H1 (cell line): Measurements from ENCODE around the gene MBNL1. TPM values are rescaled to one million over a fixed set of nuclear protein-coding genes. Genes with fewer than 3 reads are reported as not detected.

Experiments used
- CTCF ChIA-PET: fragments of 300-600 bp; sonication (Branson Sonifier 250); formaldehyde crosslinking; loops from one replicate; lab custom pipeline; 2021; ENCODE audit not compliant: partially characterized antibody; lab: Charles Lee
- POLR2A ChIA-PET: fragments of 300-600 bp; sonication (Branson Sonifier 250); formaldehyde crosslinking; loops from one replicate; lab custom pipeline; 2021; ENCODE audit warnings: inconsistent platforms; ENCODE audit not compliant: partially characterized antibody; lab: Charles Lee
- DNase-seq, 2 experiments: peaks; one replicate each; pipeline versions ENCODE4 v3.0.0 to v3.0.0-alpha.2; 2010 to 2022; ENCODE audit warnings: low spot score in 2 of 2, low read depth in 1 of 2, mixed read lengths in 1 of 2
- FAIRE-seq: peaks from 2 replicates; lab custom pipeline; 2011; peaks lifted over from hg19 to GRCh38; lab: Jason Lieb, UNC
- H2AFZ ChIP-seq: 2 replicates; pipeline ENCODE4 v1.8.1; 2012; ENCODE audit warnings: low read length, inconsistent platforms
- H2AK5ac ChIP-seq: 2 replicates; pipeline ENCODE4 v1.6.1; 2013; ENCODE audit warnings: low read depth, low read length
- H2BK120ac ChIP-seq: replicated peaks from 2 replicates; pipeline ENCODE3; 2013; ENCODE audit warnings: low read depth, low read length, inconsistent platforms
- H2BK12ac ChIP-seq: 2 replicates; pipeline ENCODE4 v1.6.1; 2013; ENCODE audit warnings: low read depth, low read length
- H2BK15ac ChIP-seq: 2 replicates; pipeline ENCODE4 v1.6.1; 2013; ENCODE audit warnings: low read length
- H2BK20ac ChIP-seq: 2 replicates; pipeline ENCODE4 v1.6.1; 2013; ENCODE audit warnings: low read length
- H2BK5ac ChIP-seq: 2 replicates; pipeline ENCODE4 v1.6.1; 2013; ENCODE audit warnings: low read depth, low read length
- H3K14ac ChIP-seq: 2 replicates; pipeline ENCODE4 v1.6.1; 2013; ENCODE audit warnings: inconsistent platforms; ENCODE audit not compliant: insufficient read length
- H3K18ac ChIP-seq: 2 replicates; pipeline ENCODE4 v1.6.1; 2013; ENCODE audit warnings: low read length; ENCODE audit errors: extremely low read depth
- H3K23ac ChIP-seq: 2 replicates; pipeline ENCODE4 v1.6.1; 2013; ENCODE audit warnings: inconsistent platforms; ENCODE audit not compliant: insufficient read length
- H3K23me2 ChIP-seq: 2 replicates; pipeline ENCODE4 v1.6.1; 2013; ENCODE audit warnings: low read depth, low read length
- H3K27ac ChIP-seq: 2 replicates; pipeline ENCODE4 v1.6.1; 2011; ENCODE audit warnings: low read depth, low read length, inconsistent platforms
- H3K27me3 ChIP-seq, 4 experiments: replicated peaks in 1 of 4; 1 replicate in 1 of 4; 2 replicates in 3 of 4; pipeline versions ENCODE4 v1.6.1 to v1.8.1; 2011 to 2013; ENCODE audit warnings: low read length in 3 of 4, mild to moderate bottlenecking in 3 of 4, inconsistent platforms in 2 of 4, mixed read lengths in 2 of 4, moderate library complexity in 1 of 4; ENCODE audit not compliant: control insufficient read depth in 3 of 4, insufficient read depth in 3 of 4; ENCODE audit errors: extremely low read depth in 1 of 4
- H3K36me3 ChIP-seq, 4 experiments: 2 replicates each; pipeline versions ENCODE4 v1.6.1 to v1.8.1; 2011 to 2013; ENCODE audit warnings: mild to moderate bottlenecking in 4 of 4, low read length in 3 of 4, moderate library complexity in 2 of 4, control low read depth in 1 of 4, inconsistent platforms in 1 of 4; ENCODE audit not compliant: insufficient read depth in 4 of 4, control insufficient read depth in 2 of 4
- H3K4ac ChIP-seq: replicated peaks from 2 replicates; pipeline ENCODE3; 2013; ENCODE audit warnings: low read length, low read depth, mixed read lengths, inconsistent platforms; ENCODE audit not compliant: insufficient read length
- H3K4me1 ChIP-seq, 4 experiments: replicated peaks in 1 of 4; 1 replicate in 1 of 4; 2 replicates in 3 of 4; pipeline versions ENCODE4 v1.6.1 to v1.8.1; 2011 to 2013; ENCODE audit warnings: low read length in 3 of 4, inconsistent platforms in 2 of 4, mixed read lengths in 1 of 4; ENCODE audit not compliant: insufficient read depth in 4 of 4, control insufficient read depth in 3 of 4
- H3K4me2 ChIP-seq, 2 experiments: 2 replicates each; pipeline versions ENCODE4 v1.6.1 to v1.8.1; 2011 to 2013; ENCODE audit warnings: low read depth in 2 of 2, low read length in 2 of 2, control low read depth in 1 of 2, inconsistent platforms in 1 of 2, mild to moderate bottlenecking in 1 of 2; ENCODE audit not compliant: insufficient read depth in 1 of 2
- H3K4me3 ChIP-seq, 4 experiments: fragments of 200-600, 300-600 bp in 1 of 4; sonication (generic), shearing (Covaris generic), sonication (Bioruptor Twin) in 1 of 4; 2 replicates each; pipeline versions ENCODE4 v1.5.1 to v1.8.1; 2011 to 2016; ENCODE audit warnings: low read length in 4 of 4, low read depth in 3 of 4, control low read depth in 2 of 4, inconsistent platforms in 2 of 4, mild to moderate bottlenecking in 2 of 4, mixed read lengths in 1 of 4, moderate library complexity in 1 of 4; ENCODE audit not compliant: insufficient read depth in 2 of 4; ENCODE audit errors: extremely low read depth in 1 of 4
- H3K56ac ChIP-seq: replicated peaks from 2 replicates; pipeline ENCODE3; 2013; ENCODE audit warnings: low read depth, mild to moderate bottlenecking, mixed read lengths, low read length, inconsistent platforms; ENCODE audit not compliant: insufficient read length
- H3K79me1 ChIP-seq: 2 replicates; pipeline ENCODE4 v1.6.1; 2013; ENCODE audit warnings: low read depth, low read length, control low read depth
- H3K79me2 ChIP-seq, 2 experiments: 2 replicates each; pipeline versions ENCODE4 v1.6.1 to v1.8.1; 2012 to 2013; ENCODE audit warnings: low read length in 2 of 2, mild to moderate bottlenecking in 2 of 2, inconsistent platforms in 1 of 2; ENCODE audit not compliant: insufficient read depth in 2 of 2, control insufficient read depth in 1 of 2
- H3K9ac ChIP-seq, 4 experiments: replicated peaks in 1 of 4; 1 replicate in 1 of 4; 2 replicates in 3 of 4; pipeline versions ENCODE4 v1.6.1 to v1.8.1; 2011 to 2013; ENCODE audit warnings: low read depth in 3 of 4, low read length in 3 of 4, control low read depth in 2 of 4, mild to moderate bottlenecking in 2 of 4, moderate library complexity in 2 of 4, inconsistent platforms in 1 of 4; ENCODE audit errors: extremely low read depth in 1 of 4
- H3K9me3 ChIP-seq, 2 experiments: 2 replicates each; pipeline versions ENCODE4 v1.6.1 to v1.8.1; 2012 to 2013; ENCODE audit warnings: mild to moderate bottlenecking in 2 of 2, moderate library complexity in 2 of 2, control low read depth in 1 of 2, inconsistent platforms in 1 of 2, low read depth in 1 of 2, low read length in 1 of 2, mixed read lengths in 1 of 2; ENCODE audit not compliant: insufficient read depth in 2 of 2
- H4K20me1 ChIP-seq, 2 experiments: replicated peaks in 1 of 2; 2 replicates each; pipeline versions ENCODE3 to v1.8.1; 2011 to 2013; ENCODE audit warnings: inconsistent platforms in 2 of 2, low read length in 2 of 2, mild to moderate bottlenecking in 1 of 2; ENCODE audit not compliant: insufficient read depth in 2 of 2, control insufficient read depth in 1 of 2
- H4K5ac ChIP-seq: 2 replicates; pipeline ENCODE4 v1.6.1; 2013; ENCODE audit warnings: low read length, low read depth, mixed read lengths, inconsistent platforms; ENCODE audit not compliant: insufficient read length
- H4K8ac ChIP-seq: 2 replicates; pipeline ENCODE4 v1.8.0; 2013; ENCODE audit warnings: mild to moderate bottlenecking, moderate library complexity, low read length, inconsistent platforms; ENCODE audit not compliant: insufficient read depth; ENCODE audit errors: extremely low read depth
- H4K91ac ChIP-seq: replicated peaks from 2 replicates; pipeline ENCODE3; 2013; ENCODE audit warnings: low read length, mixed read lengths, inconsistent platforms; ENCODE audit not compliant: insufficient read length
- ATF2 ChIP-seq: IDR thresholded peaks from 2 replicates; pipeline ENCODE4 v1.6.1; 2012; ENCODE audit warnings: low read length, inconsistent platforms
- ATF3 ChIP-seq: IDR thresholded peaks from 2 replicates; pipeline ENCODE4 v1.6.1; 2011; ENCODE audit warnings: low read depth, mild to moderate bottlenecking, low read length; ENCODE audit not compliant: insufficient read depth
- BCL11A ChIP-seq, 2 experiments: IDR thresholded peaks; one replicate each; pipeline ENCODE4 v1.6.1; 2011; ENCODE audit warnings: low read depth in 2 of 2, low read length in 2 of 2, mild to moderate bottlenecking in 2 of 2
- CBX8 ChIP-seq: fragments of 300-800, 300-1000 bp; sonication (generic); IDR thresholded peaks from 2 replicates; pipeline ENCODE4 v1.7.1; 2016; ENCODE audit warnings: low read depth, low read length, borderline replicate concordance
- CTBP2 ChIP-seq: IDR thresholded peaks from 2 replicates; pipeline ENCODE4 v1.7.0; 2011; ENCODE audit warnings: borderline replicate concordance, mild to moderate bottlenecking, moderate library complexity, mixed read lengths, low read length; ENCODE audit not compliant: insufficient read depth, insufficient read length
- KDM5A ChIP-seq: fragments of 200-600 bp; IDR thresholded peaks from 2 replicates; pipeline ENCODE4 v1.7.1; 2012; ENCODE audit warnings: mild to moderate bottlenecking, low read length, inconsistent platforms, mixed read lengths
- NANOG ChIP-seq: IDR thresholded peaks from 2 replicates; pipeline ENCODE4 v1.6.1; 2011; ENCODE audit warnings: low read length, low read depth, mild to moderate bottlenecking, inconsistent platforms; ENCODE audit not compliant: insufficient read depth, poor library complexity, severe bottlenecking
- polyA plus RNA-seq, 7 experiments: library from polyadenylated mRNA; depleted of rRNA in 3 of 7; stranded (reverse) in 5 of 7; unstranded in 2 of 7; fragments of >200 nt in 5 of 7; fragments of 200-250 nt in 2 of 7; gene quantifications; 1 replicate in 5 of 7; 2 replicates in 1 of 7; 4 replicates in 1 of 7; pipeline versions ENCODE4 v1.2.1 to v1.2.3, GENCODE V29; 2011 to 2013; ENCODE audit warnings: missing spikeins in 2 of 7, mixed read lengths in 2 of 7
- total RNA-seq: library from RNA; stranded (reverse); fragmentation: NEBNext Ultra II Directional; extraction: Animal tissue kit (Norgen Biotek cat#: 25700); gene quantifications from 2 replicates; pipeline ENCODE4 v1.2.1, GENCODE V29; 2021

The MBNL1 gene
- total and polyA plus RNA-seq, 2 of the 8 experiments (the other 6 are each of a cell fraction or from before 2014, with no cell fraction given): 5.0 to 16.4 TPM

GRCh38 chr3:152264378-152264777 lies 4.4 kb upstream of the MBNL1 start:
- Histone ChIP-seq H2BK20ac (no peak overlapping the region), H3K4me1 (peaks cover 0 to 2% (median 0%) of the 10 kb centered on the region in 4 experiments; a peak in 3 of 7 replicates), H2AK5ac (no peak overlapping the region), H3K9me3 (no peaks in the 10 kb centered on the region), H2BK120ac (no peak overlapping the region), H3K79me2 (no peaks in the 10 kb centered on the region), H2BK15ac (no peak overlapping the region), H3K23ac (no peak overlapping the region), H3K56ac (no peak overlapping the region), H3K14ac (no peak overlapping the region), H2BK12ac (no peak overlapping the region), H3K27ac (no peak overlapping the region), H3K9ac (no peak overlapping the region), H3K18ac (no peak overlapping the region), H4K8ac (no peak overlapping the region), H2BK5ac (no peak overlapping the region), H4K91ac (no peak overlapping the region), H3K4me3 (no peak overlapping the region), H3K4me2 (no peak overlapping the region), H3K36me3 (no peaks in the 10 kb centered on the region), H3K4ac (no peak overlapping the region), H4K20me1 (no peaks in the 10 kb centered on the region), H2AFZ (no peak overlapping the region), H3K79me1 (no peaks in the 10 kb centered on the region; the same call in 1 of the 2 replicates), H3K27me3 (peaks cover 0 to 17% (median 7%) of the 10 kb centered on the region in 4 experiments; a peak in 4 of 7 replicates), H3K23me2 (no peaks in the 10 kb centered on the region; the same call in 1 of the 2 replicates), H4K5ac (no peak overlapping the region)
- ChIA-PET CTCF (no interaction called here), POLR2A (no interaction called here)
- TF ChIP-seq ATF2 (no peak), BCL11A (IDR thresholded peaks at IDR 0.05; ENCODE audit: low read depth in 2 of 2, low read length in 2 of 2) (no peak), ATF3 (no peak), KDM5A (no peak), CTBP2 (no peak), NANOG (no peak), CBX8 (no peak)
- FAIRE-seq (no peak), DNase-seq (no peak)
